ENCODE measurements around the gene ARHGEF12.

- TF ChIP-seq POLR2AphosphoS5 (IDR thresholded peaks at IDR 0.05; ENCODE audit: borderline replicate concordance, low read depth, low read length) (no peak), EZH2 (IDR thresholded peaks at IDR 0.05) (no peak), FOXP2 (optimal IDR thresholded peaks at IDR 0.05; ENCODE audit: control extremely low read depth, extremely low read length, insufficient read depth) (no peak)
Observed at GRCh38 chr11:120310870-120311269, 25.3 kb upstream of the ARHGEF12 start.

Measured in SK-N-MC (cell line).